HG03442 (cell line): Measurements from ENCODE around the gene TBCC.
"Not testable (repeated sequence)": the region's sequence is repeated elsewhere in the genome, so short reads cannot be mapped to it uniquely, and the experiment has no call there.

Source experiments
- ATAC-seq: cut with Tn5 transposase; IDR thresholded peaks from one replicate; pipeline ENCODE4 v1.9.1; 2021; ENCODE audit warnings: mild to moderate bottlenecking, moderate library complexity; ENCODE audit not compliant: unreplicated experiment

The TBCC gene

DNA sequence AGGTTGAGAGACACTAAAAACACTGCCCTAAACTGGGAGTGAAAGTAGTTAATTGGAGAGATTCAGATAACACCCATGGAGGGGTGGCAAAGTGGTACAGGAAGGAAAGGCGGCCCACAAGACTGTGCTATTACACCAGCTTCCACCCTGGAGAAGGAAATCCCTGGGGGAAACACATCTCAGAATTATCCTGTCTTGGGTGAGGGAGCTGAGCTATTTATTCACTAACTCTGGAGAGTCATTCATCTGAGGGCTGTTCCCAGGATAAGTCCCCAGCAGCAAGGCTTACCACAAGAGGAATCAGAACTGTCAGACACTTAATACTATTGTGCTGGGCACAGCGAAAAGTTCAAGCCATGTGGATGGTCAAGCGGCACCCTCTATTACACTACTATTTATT is 9.9 kb downstream of the TBCC start:
- ATAC-seq, result no peak

DNA sequence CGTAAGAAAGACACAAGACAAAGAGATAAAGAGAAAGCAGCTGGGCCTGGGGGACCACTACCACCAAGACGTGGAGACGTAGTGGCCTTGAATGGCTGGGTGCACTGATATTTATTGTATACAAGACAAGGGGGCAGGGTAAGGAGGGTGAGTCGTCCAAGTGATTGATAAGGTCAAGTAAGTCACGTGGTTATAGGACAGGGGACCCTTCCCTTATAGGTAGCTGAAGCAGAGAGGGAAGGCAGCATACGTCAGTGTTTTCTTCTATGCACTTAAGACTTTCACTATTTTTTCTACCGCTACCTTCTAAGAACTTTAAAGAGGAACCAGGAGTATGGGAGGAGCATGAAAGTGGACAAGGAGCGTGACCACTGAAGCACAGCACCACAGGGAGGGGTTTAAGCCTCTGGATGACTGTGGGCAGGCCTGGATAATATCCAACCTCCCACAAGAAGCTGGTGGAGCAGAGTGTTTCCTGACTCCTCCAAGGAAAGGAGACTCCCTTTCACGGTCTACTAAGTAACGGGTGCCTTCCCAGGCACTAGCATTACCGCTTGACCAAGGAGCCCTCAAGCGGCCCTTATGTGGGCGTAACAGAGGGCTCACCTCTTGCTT is 11.9 kb downstream of the TBCC start:
- ATAC-seq, result not testable (repeated sequence)

DNA sequence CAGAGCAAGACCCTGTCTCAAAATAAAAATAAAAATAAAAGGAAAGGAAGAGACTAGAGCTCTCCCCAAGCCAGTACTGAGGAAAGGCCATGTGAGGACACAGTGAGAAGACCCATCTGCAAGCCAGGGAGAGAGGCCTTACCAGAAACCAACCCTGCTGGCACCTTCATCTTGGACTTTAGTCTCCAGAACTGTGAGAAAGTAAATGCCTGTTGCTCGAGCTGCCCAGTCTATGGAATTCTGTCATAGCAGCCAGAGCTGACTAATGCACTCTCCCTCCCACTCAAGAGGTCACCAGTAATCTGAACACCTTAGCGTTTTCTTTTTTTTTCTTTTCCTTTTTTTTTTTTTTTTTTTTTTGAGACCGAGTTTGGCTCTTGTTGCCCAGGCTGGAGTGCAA is 16.2 kb downstream of the TBCC start:
- ATAC-seq, result no peak

DNA sequence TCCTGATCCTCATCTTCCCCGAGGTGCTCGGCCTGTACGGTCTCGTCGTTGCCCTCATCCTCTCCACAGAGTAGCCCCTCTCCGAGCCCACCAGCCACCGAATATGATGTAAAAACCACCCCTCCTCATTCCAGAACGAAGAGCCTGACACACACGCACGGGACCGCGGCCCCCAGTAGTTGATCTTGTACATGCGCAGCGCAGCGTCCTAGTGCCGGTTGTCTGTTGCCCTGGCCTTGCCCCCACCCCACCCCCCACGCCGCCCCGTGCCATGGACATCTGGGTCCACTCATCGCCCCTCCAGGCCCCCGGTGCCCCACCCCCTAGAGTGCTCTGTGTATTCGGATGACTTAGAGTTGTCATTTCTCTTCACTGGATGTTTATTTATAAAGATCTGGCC is 18.3 kb downstream of the TBCC start:
- ATAC-seq, result no peak

DNA sequence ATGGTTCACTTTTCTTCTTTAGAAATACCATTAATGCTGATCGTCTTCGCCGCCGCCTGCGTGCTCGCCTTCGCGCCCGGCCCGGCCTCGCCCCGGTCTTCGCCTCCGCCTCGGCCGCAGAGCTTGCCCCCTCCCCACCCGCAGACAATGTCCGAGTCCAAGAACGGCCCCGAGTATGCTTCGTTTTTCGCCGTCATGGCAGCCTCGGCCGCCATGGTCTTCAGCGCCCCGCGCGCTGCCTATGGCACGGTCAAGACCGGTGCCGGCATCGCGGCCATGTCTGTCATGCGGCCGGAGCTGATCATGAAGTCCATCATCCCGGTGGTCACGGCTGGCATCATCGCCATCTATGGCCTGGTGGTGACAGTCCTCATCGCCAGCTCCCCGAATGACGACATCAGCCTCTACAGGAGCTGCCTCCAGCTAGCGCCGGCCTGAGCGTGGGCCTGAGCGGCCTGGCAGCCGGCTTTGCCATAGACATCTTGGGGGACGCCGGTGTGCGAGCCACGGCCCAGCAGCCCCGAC is 18.8 kb downstream of the TBCC start:
- ATAC-seq, result peak; percentile 10

DNA sequence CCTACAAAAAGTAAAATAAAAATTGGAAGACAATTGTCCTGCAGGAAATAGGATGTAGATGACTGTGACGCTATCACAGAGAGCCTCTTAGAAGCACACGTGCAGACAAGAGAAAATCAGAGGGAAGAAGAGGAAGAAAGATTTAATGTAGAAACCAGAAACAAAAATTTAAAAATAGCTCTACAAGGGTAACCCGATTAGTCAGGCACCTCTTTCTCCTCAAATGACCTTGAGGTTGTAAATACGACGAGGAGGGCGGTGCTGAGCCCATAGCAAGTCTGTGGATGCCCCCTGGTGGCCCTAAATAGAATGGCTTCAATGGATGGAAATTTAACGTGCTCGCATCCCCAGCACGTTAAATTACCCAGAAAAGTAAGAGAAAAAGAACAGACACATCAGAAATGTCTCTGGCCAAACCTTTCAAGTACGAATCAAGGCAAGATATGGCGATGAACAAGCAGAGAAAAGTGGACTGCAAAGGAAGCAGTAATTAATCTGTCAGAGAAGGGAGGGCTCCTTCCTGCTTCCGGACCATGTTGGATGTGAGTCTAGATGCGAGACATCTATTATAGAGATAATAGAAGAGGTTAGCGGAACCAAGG is 19.3 kb downstream of the TBCC start:
- ATAC-seq, result peak; percentile 70

DNA sequence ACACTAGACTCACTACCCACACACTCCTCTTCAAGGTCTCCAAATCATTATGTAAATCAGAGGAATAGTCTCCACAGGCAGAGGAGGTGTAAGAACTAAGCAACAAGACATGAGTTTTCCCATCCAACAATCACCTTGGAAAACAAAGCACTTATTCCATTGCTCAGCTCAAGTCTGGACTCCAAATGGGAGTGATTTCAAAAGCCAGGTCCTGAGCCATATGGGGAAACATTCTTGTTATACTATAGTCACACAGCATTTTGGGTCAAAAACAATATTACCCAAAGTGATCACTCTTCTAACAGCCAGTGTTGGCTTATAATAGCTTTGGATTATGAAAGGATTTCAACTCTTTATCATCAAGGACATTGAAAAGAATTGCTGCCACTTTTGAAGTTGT is 19.9 kb downstream of the TBCC start:
- ATAC-seq, result no peak

DNA sequence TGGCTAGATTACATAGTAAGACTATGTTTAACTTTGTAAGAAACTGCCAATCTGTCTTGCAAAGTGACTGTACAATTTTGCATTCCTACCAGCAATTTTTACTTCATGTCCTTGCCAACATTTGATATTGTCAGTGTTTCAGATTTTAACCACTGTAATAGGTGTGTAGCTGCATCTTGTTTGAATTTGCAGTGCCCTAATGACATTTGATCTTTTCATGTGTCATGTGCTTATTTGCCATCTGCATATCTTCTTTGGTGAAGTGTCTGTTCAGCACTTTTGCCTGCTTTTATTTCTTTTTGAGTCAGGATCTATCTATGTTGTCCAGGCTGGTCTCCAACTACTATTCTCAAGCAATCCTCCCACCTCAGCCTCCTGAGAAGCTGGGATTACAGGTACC is 21.1 kb downstream of the TBCC start:
- no peak for ATAC-seq

DNA sequence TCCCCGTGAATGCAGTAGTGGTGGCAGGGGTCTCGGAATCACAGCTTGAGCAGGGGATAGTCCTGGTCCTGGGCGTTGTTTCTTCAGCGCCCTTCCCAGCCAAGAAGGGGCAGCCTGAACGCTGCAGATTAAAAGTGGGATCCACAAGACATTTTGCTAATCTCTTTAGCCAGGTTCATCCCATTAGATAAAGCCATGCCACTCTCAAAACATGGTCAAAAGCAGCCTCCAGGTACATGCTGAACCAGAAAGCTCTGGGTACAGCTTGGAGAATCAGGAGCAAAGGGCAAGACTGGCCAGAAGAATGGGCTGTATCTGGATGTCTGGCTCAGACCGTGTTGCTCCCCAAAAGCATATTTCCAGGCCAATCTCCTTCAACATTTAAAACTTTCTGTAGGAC is 23.4 kb downstream of the TBCC start, which contains the start of gene PRPH2:
TSS of gene PRPH2 (minus strand) at position 101 of the 400 bp plus-strand sequence. CDS start 263 bp downstream, outside the sequence.
- no peak for ATAC-seq

DNA sequence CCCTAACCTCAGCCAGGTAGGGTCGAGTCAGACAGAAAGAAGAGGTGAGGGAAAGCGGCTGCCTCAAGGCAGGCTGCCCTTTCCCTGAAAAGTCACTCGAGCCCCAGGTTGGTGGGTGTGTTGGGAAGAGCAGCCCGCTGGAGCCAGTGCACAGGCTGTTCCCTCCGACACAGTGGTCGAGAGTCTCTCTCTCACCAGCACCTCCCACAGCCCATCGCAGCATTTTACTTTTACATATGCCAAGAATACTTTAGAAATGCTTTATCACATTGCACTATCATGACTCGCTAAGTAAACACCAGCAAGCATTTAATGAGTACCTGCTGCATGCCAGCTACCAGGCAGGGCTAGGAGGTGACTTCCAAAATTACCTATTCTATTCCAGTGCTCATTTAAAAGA is 25.2 kb downstream of the TBCC start:
- no peak for ATAC-seq

DNA sequence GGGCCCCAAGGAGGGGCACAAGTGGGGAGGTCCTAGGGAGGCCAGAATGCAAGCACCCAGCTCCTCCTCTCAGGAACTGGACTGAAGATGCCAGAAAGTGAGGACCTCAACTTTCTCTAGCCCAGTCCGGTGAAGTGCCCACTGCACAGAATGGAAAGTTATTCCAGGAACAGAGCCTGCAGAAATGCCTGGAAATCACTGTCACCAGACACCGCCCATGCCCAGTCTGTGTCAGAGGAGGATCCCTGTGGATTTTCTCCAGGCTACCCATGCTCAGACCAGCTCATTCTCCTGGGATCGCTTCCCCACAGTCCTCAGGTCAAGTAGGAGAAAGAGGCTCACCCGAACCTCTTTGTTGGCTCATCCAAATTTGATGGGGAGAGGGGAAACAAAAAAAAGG is 30.0 kb downstream of the TBCC start:
- ATAC-seq, result no peak

DNA sequence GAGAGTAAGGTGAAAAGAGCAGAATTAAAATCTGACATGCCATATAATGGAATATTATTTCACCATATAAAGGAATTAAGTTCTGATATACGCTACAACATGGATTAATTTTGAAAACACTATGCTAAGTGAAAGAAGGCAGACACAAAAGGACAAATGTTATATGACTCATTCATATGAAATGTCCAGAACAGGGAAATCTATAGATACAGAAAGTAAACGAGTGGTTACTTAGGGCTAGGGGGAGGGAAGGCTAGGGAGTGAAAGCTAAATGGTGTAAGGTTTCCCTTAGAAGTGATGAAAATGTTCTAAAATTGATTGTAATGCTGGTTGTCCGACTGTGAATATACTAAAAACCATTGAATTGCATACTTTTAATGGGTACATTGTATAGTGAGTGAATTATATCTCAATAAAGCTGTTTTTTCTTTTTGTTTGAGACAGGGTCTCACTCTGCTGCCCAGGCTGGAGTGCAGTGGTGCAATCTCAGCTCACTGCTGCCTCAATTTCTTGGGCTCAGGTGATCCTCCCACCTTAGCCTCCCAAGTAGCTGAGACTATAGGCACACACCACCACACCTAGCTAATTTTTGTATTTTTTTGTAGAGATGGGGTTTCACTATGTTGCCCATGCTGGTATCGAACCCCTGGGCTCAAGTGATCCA is 31.7 kb downstream of the TBCC start:
- ATAC-seq, result no peak

DNA sequence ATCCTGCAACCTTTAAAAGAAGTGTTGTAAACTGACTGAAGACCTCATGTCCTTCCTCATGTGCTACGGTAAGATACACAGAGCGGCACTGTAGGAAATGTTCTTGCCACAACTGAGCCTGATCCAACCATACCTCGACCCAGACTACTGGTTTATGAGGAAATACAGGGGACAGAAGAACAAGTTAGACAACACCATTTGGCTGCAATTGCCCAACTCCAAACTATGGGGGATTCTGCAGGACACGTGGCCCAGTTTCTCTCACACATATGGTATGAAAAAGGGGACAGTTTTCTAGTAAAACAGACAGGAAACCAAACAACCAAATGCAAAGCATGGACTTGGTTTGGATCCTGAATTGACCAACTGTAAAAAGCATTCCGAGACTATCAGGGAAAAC is 34.0 kb downstream of the TBCC start:
- ATAC-seq, result no peak

DNA sequence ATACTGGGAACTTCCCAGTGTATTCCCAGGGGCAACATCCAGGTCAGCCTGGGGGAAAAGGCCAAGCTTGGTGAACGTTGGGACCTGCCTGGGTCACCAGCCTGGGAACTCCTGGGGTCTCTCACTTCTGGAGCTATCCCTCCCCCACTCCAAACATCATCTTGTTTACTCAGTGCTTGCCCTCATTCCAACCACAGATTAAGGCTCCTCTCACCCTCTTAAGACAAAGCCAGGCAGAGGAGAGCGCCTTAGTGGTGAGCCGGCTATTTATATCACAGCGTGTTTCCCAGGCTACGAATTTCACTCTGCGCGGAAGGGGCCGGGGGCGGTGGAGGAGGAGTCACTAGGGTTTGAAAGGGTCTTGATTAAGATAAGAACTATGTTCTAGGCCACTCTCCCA is 35.6 kb downstream of the TBCC start:
- no peak for ATAC-seq

DNA sequence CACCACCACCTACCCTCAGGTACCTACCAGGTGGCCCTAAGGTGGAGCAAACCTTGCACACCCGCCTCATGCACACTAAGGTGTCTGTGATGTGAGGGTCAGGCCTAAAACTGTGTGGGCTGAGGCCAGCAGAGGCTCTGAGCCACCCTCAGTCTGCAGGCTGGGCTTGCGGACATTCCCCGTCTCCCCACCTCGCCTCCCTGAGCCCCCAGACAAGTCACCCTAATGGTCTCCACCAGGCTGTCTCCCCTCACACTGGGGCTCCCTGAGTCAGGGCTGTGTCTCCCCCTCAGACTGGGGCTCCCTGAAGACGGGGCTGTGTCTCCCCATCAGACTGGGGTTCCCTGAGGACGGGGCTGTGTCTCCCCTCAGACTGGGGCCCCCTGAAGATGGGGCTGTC is 36.0 kb downstream of the TBCC start:
- ATAC-seq, result no peak

DNA sequence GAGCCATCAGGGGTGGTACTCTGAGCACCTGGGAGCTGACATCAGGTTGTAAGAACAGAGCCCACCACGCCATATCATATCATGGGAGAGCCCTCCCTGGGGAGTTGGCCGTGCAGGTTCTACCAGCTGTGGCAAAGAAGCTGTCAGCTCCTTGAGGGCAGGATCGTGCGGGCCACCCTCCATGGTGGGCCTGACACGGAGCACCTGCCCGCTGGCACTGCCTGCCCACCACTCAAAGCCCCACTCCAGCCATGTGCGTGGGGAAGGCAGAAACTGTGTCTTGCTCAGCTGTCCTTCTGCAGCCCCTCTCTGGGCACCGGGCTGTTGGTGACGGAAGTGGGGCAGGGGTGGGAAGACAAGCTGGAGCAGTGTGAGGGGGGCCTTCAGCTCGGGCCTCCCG is 37.8 kb downstream of the TBCC start:
- no peak for ATAC-seq

DNA sequence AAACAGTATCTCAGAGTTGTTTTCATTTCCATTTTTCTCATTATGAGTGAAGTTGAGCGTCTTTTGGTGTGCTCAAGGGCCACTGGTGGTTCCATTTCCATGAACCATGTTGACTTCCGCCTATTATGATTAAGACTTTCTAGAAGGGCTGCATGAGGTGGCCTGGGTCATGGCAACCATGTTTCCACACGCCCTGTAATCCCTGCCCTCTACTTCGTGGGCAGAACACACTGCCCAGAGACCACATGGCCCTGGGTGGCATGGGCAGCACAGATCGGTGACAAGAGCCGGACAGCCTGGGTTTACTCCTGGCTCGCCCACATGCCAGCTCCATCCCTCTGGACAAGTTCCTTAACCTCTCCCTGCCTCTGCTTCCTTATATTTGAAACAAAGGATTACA is 38.3 kb downstream of the TBCC start:
- no peak for ATAC-seq

DNA sequence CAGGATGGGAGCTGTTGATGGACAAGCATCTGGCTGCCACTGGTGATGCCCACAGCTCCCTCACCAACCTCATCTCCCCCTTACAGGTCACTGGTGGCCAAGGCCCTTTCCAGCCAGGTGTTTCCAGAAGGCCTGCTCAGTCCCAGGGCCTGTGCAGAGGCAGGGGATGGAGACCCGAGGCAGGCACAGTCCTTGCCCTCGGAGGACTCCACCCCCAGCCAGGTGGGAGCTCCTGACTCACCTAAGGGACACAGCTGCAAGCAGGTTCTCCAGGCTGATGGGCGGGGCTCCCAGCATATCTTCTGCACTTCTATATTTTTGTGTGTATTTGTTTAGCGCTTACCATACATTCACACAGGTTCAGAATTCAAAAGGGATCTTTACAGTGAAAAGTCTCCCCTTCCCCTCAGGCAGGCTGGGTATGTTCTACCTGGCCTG is 40.9 kb downstream of the TBCC start:
- ATAC-seq, result no peak

DNA sequence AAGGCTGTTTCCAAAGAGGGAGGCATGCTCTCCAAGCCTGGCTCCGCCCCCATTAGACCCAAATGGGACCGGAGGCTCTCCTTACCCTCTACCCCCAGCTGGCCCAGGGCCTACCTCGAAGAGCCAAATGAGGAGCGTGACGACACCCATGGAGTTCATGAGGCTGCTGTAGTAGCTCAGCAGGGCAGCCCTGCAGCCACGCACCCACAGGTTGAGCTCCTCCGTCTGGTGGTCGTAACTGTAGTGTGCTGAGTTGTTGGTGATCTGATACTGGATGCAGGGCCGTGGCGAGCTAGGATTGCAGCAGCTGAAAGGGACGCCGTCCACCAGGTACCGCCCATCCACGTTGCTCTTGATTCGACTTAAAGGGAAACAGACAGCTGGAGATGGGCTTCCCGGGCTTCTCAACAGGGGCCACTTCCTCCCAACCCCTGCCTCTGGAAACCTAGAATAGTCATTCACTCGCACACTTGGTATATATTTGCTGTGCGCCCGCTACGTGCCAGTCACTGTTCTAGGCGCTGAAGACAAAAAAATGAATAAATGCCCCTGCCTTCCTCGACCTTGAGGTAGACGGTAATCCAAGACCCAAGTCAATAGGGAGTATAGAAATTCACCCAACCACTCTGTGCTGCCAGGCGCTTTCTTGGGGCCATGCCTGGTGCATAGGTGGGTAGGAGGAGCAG is 41.5 kb downstream of the TBCC start:
- no peak for ATAC-seq

DNA sequence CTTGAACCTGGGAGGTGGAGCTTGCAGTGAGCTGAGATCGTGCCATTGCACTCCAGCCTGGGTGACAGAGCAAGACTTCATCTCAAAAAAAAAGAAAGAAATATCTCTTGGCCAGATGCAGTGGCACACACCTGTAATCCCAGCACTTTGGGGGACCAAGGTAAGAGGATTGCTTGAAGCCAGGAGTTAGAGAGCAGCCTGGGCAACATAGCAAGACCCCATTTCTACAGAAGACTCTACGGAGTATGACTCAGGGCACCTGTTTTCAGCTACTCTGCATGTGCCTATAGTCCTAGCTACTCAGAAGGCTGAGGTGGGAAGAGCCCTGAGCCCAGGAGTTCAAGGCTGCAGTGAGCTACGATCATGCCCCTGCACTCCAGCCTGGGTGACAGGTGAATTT is 43.1 kb downstream of the TBCC start:
- not testable (repeated sequence) for ATAC-seq

DNA sequence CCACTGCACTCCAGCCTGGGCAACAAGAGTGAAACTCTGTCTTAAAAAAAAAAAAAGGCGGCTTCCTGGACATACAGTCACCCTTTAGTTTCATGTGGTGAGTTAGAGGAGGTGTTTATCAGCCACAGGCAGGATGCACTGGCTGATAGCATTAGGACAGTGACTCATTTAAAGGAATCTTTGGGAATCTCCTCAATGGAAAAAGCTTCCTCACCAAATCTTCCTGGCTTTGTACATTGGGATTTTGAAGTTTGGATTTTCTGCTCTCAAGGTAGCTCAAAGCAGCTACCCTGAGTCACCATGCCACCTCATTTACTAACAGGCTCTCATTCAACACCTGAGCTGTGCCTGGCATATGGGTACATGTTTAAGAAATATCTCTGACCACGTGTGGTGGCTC is 43.7 kb downstream of the TBCC start:
- no peak for ATAC-seq

DNA sequence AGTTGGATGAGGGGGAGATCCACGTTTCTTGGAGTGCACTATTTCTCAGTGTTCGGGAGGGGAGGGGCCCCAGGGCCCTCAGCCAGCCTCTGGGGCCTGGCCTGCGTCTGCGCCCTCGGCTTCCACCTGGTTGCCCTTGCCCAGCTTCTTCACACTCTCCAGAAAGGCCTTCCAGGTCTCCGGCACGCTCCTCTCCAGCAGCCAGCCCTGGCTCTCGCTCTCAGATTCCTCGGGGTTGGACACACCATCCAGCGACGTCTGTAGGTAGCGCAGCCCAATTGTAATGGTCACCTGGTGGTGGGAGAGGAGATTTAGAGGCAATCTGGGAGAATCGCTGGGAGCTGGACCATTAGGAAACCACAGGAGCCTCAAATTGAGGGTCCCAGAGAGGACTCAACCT is 47.7 kb downstream of the TBCC start:
- no peak for ATAC-seq
